A673 (cell line): ENCODE measurements around the gene COPS4. TPM values are rescaled to one million over a fixed set of nuclear protein-coding genes. Genes with fewer than 3 reads are reported as not detected.

Experiments used
- BruUV-seq: library from RNA; stranded (reverse); fragments of 400-500 nt; replicated peaks from 2 replicates; lab custom pipeline; 2021; lab: Mats Ljungman, UMichigan
- CTCF ChIA-PET: fragments of 300-600 bp; sonication (Branson Sonifier 250); formaldehyde crosslinking; loops from one replicate; lab custom pipeline; 2022; ENCODE audit warnings: antibody characterized with exemption; lab: Charles Lee
- POLR2A ChIA-PET: fragments of 300-600 bp; sonication (Branson Sonifier 250); formaldehyde crosslinking; loops from one replicate; lab custom pipeline; 2022; ENCODE audit warnings: antibody characterized with exemption; ENCODE audit not compliant: low non-redundant PET; lab: Charles Lee
- DNase-seq: peaks from one replicate; pipeline ENCODE4 v3.0.0-alpha.2; 2015; ENCODE audit warnings: low spot score
- H3K27ac ChIP-seq: fragments of 200-600 bp; sonication (generic); 2 replicates; pipeline ENCODE4 v1.5.1; 2016; ENCODE audit warnings: mixed run types, low read depth, mild to moderate bottlenecking, mixed read lengths, antibody characterized with exemption, low read length; ENCODE audit not compliant: poor library complexity, severe bottlenecking
- H3K27me3 ChIP-seq: fragments of 200-600 bp; sonication (generic); replicated peaks from 2 replicates; pipeline ENCODE4 v1.6.1; 2017; ENCODE audit warnings: mixed run types, low read depth, mild to moderate bottlenecking, mixed read lengths, antibody characterized with exemption, low read length; ENCODE audit not compliant: insufficient read depth, poor library complexity
- H3K36me3 ChIP-seq: fragments of 200-600 bp; sonication (generic); 2 replicates; pipeline ENCODE4 v1.6.1; 2016; ENCODE audit warnings: mixed run types, mild to moderate bottlenecking, mixed read lengths, antibody characterized with exemption, low read length; ENCODE audit not compliant: insufficient read depth, poor library complexity, severe bottlenecking
- H3K4me1 ChIP-seq: fragments of 200-600 bp; sonication (generic); 2 replicates; pipeline ENCODE4 v1.6.1; 2017; ENCODE audit warnings: mixed run types, mild to moderate bottlenecking, mixed read lengths, antibody characterized with exemption, low read length; ENCODE audit not compliant: insufficient read depth, poor library complexity, severe bottlenecking
- H3K4me3 ChIP-seq: fragments of 200-600 bp; sonication (generic); 2 replicates; pipeline ENCODE4 v1.5.1; 2016; ENCODE audit warnings: low read depth, mixed run types, mild to moderate bottlenecking, mixed read lengths, low read length; ENCODE audit not compliant: poor library complexity, severe bottlenecking
- H3K9me3 ChIP-seq: fragments of 200-600 bp; sonication (generic); 2 replicates; pipeline ENCODE4 v1.6.1; 2016; ENCODE audit warnings: mixed run types, low read depth, mild to moderate bottlenecking, mixed read lengths, antibody characterized with exemption, low read length; ENCODE audit not compliant: poor library complexity, severe bottlenecking
- CTCF ChIP-seq: fragments of 300-800, 200-600 bp; sonication (generic); conservative IDR thresholded peaks from 2 replicates; pipeline ENCODE4 v1.5.1; 2017; ENCODE audit warnings: low read depth, mild to moderate bottlenecking, antibody characterized with exemption, low read length, moderate library complexity, mixed read lengths
- EZH2 ChIP-seq: fragments of 200-600 bp; sonication (generic); IDR thresholded peaks from 2 replicates; pipeline ENCODE4 v1.6.1; 2017; ENCODE audit warnings: borderline replicate concordance, low read depth, mild to moderate bottlenecking, mixed read lengths, antibody characterized with exemption, low read length; ENCODE audit not compliant: poor library complexity, severe bottlenecking
- intact Hi-C: fragments of 100-400 bp; cut with micrococcal nuclease; formaldehyde crosslinking; loops from one replicate; pipeline ENCODE4 v1.10.0; 2022; ENCODE audit not compliant: unreplicated experiment
- total RNA-seq: library from RNA; stranded (reverse); gene quantifications from 2 replicates; pipeline ENCODE4 v1.2.3, GENCODE V29; 2021

COPS4 gene
- total RNA-seq, 1 experiment from 2014 or later, result 25.5 TPM

- no peak overlapping the region for H3K27ac ChIP-seq
- no peak for DNase-seq
- BruUV-seq, result no TSS peak
- H3K9me3 ChIP-seq, result no peaks in the 10 kb centered on the region
- POLR2A ChIA-PET, result no interaction called here
- intact Hi-C loops, result no loop called here
- TF ChIP-seq EZH2 (no peak), CTCF (no peak)
- CTCF ChIA-PET, result no interaction called here
- no peaks in the 10 kb centered on the region for H3K27me3 ChIP-seq
- no peaks in the 10 kb centered on the region for H3K36me3 ChIP-seq
- no peak overlapping the region for H3K4me3 ChIP-seq
- H3K4me1 ChIP-seq, result no peaks in the 10 kb centered on the region
Measured at GRCh38 chr4:83104991-83105390, 70.0 kb downstream of the COPS4 start.

GRCh38 chr4:83107631-83108030 lies 72.6 kb downstream of the COPS4 start:
- POLR2A ChIA-PET, result no interaction called here
- BruUV-seq, result no TSS peak

GRCh38 chr4:83108101-83108861 lies 73.3 kb downstream of the COPS4 start:
- POLR2A ChIA-PET, result interaction anchor here (0.6 kb wide), 1 partner anchor 680 kb away, joined by 4 read pairs; no protein-coding TSS in a partner anchor
- H3K27ac ChIP-seq, result no peak overlapping the region
- DNase-seq, result no peak

More at GRCh38 chr4:83107631-83108030, 72.6 kb downstream of the COPS4 start:
- no peak for DNase-seq
- CTCF ChIA-PET, result no interaction called here
- Histone ChIP-seq H3K4me1 (no peaks in the 10 kb centered on the region), H3K27me3 (no peaks in the 10 kb centered on the region), H3K9me3 (no peaks in the 10 kb centered on the region), H3K27ac (no peak overlapping the region), H3K36me3 (no peaks in the 10 kb centered on the region), H3K4me3 (no peak overlapping the region)
- TF ChIP-seq EZH2, result no peak
- TF ChIP-seq CTCF, result no peak
- intact Hi-C loops, result no loop called here

More at GRCh38 chr4:83108101-83108861, 73.3 kb downstream of the COPS4 start:
- BruUV-seq, result no TSS peak
- Histone ChIP-seq H3K4me3 (no peak overlapping the region), H3K4me1 (no peaks in the 10 kb centered on the region), H3K9me3 (no peaks in the 10 kb centered on the region), H3K27me3 (no peaks in the 10 kb centered on the region), H3K36me3 (no peaks in the 10 kb centered on the region)
- intact Hi-C loops, result no loop called here
- no peak for TF ChIP-seq CTCF
- no peak for TF ChIP-seq EZH2
- CTCF ChIA-PET, result no interaction called here
